ENCODE results near the gene SLC9A1. TPM values are rescaled to one million over a fixed set of nuclear protein-coding genes. Genes with fewer than 3 reads are reported as not detected.
"Not testable (repeated sequence)": the region's sequence is repeated elsewhere in the genome, so short reads cannot be mapped to it uniquely, and the experiment has no call there.

Gene SLC9A1
- total RNA-seq, 1 donor from 2014 or later = 79.4 TPM

DNA sequence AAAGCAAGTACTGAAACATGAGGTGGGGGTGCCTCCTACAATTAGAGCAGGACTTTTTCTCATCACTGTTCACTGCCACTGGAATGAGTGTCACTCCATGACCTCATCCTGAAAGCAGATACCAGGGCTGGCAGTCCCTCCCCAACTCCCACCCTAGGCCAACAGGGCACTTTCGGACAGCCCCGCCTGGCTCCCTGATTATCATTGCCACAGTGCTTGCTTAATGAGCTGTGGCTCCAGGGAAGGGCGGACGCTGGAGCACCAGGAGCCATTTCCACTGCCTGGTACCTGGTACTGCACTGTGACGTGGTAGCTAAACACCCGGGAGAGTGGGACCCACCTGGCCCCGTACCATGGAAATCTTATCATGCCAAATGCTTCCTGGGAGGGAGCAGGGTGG is 22.3 kb downstream of the SLC9A1 start:
- DNase-seq (ENCODE audit: low spot score) = no peak

DNA sequence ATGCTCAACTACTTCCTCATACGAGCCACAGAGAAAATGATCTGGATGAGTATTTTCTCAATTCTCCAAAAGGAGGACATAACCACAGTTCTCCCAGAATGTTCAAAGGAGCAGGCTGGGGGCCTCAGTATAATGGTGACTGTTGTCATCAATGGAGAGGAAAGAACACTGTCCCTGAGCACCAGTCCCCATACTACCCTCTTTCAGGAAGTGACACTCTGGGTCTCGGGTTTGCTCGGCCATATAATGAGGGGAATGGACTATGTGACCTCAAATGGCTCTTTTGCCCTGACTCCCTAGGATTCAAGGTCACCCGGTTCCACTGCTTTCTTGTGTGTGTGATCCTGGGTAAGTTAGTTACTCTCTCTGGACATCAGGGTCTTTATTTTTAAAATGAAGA is 22.8 kb downstream of the SLC9A1 start:
- no peak for DNase-seq (ENCODE audit: low spot score)

DNA sequence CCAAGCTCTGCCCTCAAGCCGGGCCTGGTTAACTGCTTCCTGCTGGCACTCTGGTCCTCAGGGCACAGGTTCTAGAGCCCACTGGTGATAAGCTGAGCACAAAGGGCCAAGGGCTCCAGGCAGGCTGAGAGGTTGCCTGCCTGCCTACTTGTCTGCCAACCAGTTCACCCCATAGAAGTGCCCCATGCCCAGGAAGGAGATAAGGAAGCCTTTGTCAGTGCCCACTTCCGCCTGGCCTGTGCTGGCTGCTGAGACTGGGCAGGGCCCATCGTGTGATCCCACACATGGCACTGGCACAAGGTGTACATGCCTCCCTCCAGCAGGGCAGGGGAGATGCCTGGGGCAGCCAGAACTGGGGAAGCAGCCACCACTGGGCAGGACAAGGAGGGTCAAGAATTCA is 24.1 kb downstream of the SLC9A1 start:
- DNase-seq (ENCODE audit: low spot score) = no peak

DNA sequence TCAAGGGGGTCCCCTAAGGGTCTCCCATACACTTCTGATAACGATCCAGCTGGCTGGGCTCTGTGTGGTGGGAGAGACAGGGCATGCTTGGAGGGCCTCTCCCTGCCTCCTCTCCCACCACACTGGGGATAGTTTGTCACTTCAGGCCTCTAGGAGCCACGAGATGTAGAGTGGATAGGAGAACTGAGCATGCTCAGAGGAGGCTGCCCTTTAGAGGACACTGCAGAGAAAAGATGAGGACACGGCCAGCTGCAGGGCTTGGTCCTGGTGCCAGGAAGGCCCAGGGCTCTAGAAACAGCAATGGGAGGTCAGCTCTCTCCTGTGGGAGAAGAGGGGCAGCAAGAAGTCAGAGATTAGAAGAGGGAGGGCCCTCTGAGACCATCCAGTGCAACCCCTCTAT is 25.7 kb downstream of the SLC9A1 start:
- DNase-seq (ENCODE audit: low spot score) = no peak

DNA sequence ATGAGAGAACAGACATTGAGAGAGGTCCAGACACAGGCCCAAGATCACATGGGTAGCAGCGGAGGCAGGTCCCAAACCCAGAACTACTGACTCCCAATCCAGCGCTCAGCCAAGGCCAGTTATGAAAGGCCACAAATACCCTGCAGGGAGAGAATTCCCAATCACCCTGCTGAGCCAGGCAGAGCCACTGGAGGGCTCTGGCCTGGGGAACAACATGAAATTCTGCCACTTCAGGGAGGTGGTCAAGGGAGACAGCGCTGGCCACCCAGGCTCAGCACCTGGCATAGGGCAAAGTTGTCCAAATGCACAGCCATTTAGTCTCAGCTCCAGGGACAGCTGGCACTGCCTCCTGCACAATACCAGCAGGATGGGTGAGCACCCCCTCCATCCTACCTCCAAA is 27.5 kb downstream of the SLC9A1 start:
- DNase-seq (ENCODE audit: low spot score) = no peak

DNA sequence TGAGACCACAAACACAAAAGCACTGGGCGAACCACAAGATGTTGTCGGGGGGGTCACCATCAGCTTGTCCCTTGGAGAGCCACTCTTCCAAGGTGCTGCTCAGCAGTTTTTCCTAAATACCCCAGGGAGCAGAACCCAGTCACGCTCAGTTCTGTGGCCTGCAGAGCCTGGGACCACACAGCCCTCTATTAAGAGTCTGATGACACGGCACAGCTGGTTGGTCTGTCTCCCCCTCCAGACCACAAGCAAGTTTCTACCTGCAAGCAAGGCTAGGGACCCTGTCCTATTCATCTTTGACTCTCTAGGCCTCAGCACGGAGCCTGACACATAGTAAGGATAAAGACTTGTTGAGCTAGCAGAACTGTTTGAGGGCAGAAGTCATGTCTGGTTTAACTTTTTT is 28.5 kb downstream of the SLC9A1 start:
- no peak for DNase-seq (ENCODE audit: low spot score)

DNA sequence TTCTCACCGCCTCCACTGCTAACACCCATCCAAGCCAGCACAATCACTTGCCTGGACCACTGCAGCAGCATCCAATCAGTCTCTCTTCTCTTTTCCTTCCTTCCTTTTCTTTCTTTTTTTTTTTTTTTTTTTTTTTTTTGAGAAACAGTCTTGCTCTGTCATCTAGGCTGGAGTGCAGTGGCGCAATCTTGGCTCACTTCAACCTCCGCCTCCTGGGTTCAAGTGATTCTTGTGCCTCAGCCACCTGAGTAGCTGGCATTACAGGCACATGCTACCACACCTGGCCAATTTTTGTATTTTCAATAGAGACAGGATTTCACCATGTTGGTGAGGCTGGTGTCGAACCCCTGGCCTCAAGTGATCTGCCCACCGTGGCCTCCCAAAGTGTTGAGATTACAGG is 29.8 kb downstream of the SLC9A1 start:
- DNase-seq (ENCODE audit: low spot score) = not testable (repeated sequence)

DNA sequence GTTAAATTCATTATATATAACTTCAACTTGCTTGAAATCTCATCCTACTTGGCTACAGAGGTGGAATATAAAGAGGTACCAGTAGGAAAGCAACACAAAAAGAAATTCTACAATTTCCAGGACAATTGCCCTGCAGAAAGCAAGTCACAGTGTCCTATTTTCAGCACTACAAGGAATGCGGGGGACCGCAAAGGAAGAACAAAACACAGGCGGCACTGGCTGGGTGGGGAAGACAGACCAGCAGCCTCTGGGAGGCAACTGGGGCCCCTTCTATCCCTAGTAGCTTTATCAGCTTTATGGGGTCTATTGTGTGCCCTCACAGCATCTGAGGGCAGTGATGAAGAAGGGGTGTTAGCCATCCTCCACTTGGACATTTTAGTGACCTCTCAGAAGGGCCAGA is 30.5 kb downstream of the SLC9A1 start:
- DNase-seq (ENCODE audit: low spot score) = no peak

- DNase-seq (ENCODE audit: low spot score) = peak; percentile 84
Measured at GRCh38 chr1:27122652-27123051, 32.3 kb downstream of the SLC9A1 start.

GRCh38 chr1:27120854-27121253 is 34.1 kb downstream of the SLC9A1 start:
- DNase-seq (ENCODE audit: low spot score) = no peak

DNA sequence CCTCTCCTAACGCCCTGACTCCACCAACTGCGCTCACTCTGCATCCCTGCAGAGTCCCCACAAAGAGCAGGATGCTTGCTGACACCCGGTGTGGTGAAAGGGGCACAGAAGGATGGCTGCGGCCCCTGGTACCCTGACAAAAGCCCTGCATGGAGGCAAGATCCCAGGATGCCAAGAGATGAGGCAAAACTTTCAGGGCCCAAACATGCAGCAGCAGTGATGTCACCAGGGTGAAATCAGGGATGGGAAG is 36.6 kb downstream of the SLC9A1 start:
- DNase-seq (ENCODE audit: low spot score) = no peak

GRCh38 chr1:27117733-27118439 is 37.0 kb downstream of the SLC9A1 start:
- no peak for DNase-seq (ENCODE audit: low spot score)

GRCh38 chr1:27116697-27117096 is 38.2 kb downstream of the SLC9A1 start:
- no peak for DNase-seq (ENCODE audit: low spot score)

DNA sequence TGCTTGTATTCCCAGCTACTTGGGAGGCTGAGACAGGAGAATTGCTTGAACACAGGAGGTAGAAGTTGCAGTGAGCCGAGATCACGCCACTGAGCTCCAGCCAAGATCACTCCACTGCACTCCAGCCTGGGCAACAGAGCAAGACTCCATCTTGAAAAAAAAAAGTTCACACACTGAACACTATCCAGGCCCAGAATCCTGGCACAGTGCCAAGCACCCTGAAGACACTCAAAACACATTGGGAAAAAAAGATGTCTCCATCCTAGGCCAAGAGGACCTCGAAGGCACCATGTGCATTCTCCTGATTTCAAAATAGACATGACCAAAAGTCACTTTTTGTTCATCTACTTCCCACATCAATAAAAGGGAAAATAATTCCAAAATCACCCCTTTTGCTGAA is 38.7 kb downstream of the SLC9A1 start:
- DNase-seq (ENCODE audit: low spot score) = no peak

GRCh38 chr1:27114546-27114945 is 40.4 kb downstream of the SLC9A1 start:
- no peak for DNase-seq (ENCODE audit: low spot score)

- DNase-seq (ENCODE audit: low spot score) = no peak
Measured at GRCh38 chr1:27113861-27114260, 41.1 kb downstream of the SLC9A1 start.

- peak; percentile 86 for DNase-seq (ENCODE audit: low spot score)
Measured at GRCh38 chr1:27111626-27112573, 43.0 kb downstream of the SLC9A1 start.

DNA sequence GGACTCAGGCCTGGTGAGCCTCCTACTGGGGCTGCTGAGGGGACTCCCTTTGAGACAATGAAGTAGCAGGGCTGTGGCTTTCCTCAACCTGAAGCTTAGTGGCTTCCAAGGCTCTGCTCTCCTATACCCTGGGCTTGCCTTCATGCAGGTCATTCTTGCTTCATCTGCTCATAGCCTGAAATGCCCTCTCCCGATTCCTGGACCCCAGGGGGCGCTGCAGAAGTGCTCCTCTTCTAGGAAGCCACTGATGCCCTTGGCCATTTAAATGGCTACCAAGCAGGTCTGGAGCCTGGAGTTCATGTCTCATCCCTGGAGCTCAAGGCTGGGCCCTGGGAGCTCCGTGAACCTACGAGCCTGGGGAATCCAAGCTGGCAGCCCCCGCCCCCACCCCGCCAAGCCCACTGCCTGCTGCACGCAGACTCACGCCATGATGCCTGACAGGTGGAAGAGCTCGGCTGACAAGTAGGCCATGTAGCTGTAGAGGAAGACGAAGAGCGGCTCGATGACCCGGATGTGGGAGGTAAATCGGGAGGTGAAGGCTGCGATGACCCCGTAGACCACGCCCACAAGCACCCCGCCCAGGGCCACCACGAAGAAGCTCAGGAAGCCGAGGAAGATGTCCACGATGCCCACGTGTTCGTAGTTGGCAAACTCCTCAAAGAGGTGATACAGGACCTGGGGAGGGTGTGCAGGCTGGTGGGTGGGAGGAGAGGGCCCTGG is 45.7 kb downstream of the SLC9A1 start:
- no peak for DNase-seq (ENCODE audit: low spot score)

DNA sequence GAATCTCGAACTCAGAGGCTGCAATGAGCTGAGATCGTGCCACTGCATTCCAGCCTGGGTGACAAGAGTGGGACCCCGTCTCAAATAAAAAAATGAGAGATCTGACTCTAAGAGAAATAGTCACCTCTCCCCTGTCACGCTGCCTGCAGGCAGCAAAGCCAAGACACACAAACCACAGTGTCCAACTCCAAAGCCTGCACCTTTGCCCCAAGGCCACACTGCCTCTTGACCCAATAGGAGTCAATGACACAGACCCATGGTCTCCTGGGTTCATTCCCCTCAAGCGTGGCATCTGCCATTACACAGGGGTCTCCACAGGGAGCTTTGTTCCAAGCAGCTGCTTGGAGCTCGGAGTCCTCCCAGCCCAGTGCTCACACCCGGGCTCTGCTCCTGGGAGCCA is 46.3 kb downstream of the SLC9A1 start:
- DNase-seq (ENCODE audit: low spot score) = no peak

DNA sequence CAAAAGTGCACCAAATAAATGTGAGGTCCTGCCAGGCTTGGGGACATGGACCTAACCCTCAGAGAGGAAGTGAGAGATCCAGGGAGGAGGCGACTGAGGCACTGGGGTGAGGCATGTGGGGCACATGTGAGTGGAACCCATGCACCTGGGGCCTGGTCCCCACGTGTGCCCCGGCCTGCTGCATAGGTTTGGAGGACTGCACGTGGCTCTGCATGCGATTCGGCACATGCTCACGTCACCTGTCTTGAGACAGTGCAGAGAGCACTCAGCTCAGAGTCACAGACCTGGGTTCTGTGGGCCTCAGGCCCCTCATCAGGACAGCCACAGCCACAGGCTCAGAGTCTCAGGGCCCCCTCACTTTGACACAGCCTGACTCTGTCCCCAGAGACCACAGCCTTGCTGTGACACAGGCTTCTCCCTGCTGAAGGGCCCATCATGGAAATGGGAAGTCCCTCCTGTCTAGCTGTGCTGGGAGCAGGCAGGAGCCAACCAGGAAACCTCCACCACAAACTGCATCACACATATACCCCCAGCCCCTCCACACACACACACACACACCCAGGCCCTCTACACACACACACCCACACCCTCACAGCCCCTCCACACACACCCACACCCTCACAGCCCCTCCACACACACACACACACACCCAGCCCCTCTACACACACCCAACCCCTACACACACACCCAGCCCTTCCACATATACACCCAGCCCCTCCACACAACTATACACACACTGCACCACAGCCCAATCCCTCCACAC is 48.2 kb downstream of the SLC9A1 start:
- no peak for DNase-seq (ENCODE audit: low spot score)

DNA sequence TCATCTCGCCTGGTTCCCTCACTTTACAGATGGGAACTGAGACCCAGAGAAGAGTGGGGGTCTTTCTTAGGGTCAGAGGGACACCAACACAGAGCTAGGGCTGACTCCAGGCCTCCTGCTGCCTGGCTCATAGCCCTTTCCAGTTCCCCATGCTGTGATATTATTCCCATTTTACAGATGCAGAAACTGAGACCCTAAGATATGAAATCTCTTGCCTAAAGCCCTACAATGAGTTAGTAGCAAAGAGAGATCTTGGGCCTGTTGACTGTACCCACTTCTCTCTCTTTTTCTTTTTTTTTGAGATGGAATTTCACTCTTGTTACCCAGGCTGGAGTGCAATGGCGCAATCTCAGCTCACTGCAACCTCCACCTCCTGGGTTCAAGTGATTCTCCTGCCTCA is 49.9 kb downstream of the SLC9A1 start:
- DNase-seq (ENCODE audit: low spot score) = no peak

DNA sequence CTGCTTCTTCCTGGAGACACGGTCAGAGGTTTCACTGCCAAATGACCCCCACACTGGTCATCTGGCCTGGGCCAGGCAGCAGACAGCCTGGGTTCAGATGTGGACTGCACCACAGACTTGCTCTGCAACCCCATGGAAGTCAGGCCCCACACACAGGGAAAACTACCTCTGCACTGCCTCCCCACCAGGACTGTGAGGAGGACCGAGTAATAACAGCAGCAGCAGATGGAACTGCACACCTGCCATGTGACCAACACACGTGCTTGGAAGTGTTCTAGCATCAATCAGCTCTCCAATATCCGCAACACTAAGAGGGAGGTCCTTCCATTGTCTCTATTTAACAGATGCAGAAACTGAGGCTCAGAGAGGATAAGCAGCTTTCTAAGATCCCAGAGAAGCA is 51.4 kb downstream of the SLC9A1 start:
- no peak for DNase-seq (ENCODE audit: low spot score)

All from ureter (tissue), 1 donor.